ENCODE results near the gene WWTR1. TPM values are rescaled to one million over a fixed set of nuclear protein-coding genes. Genes with fewer than 3 reads are reported as not detected.
A peak's percentile ranks its signal among the peaks of the same experiment; 100 is the strongest.

Gene WWTR1
- polyA plus RNA-seq, 1 donor (not counting 4 experiments of a cell fraction or from before 2014, with no cell fraction given), result 77.3 TPM

- TF ChIP-seq CTCF (optimal IDR thresholded peaks at IDR 0.05 in 1 of 3, IDR thresholded peaks at IDR 0.05 in 1 of 3, conservative IDR thresholded peaks at IDR 0.05 in 1 of 3; ENCODE audit: extremely low read depth in 1 of 3, insufficient read depth in 2 of 3, low read length in 3 of 3) (no peak), EZH2 (IDR thresholded peaks at IDR 0.05; ENCODE audit: low read length) (no peak)
- peaks cover 0 to 2% of the 10 kb centered on the region in 2 experiments for H3K36me3 ChIP-seq (ENCODE audit: control insufficient read depth in 2 of 2, extremely low read depth in 1 of 2, insufficient read depth in 2 of 2, low read length in 2 of 2)
- no peaks in the 10 kb centered on the region for H3K27me3 ChIP-seq (ENCODE audit: control insufficient read depth, extremely low read depth, insufficient read depth, low read length)
- H3K79me2 ChIP-seq (ENCODE audit: control insufficient read depth, insufficient read depth, low read length), result no peaks in the 10 kb centered on the region
- DNase-seq (ENCODE audit: low read depth, low spot score) (peak; percentile 21), FAIRE-seq (no peak)
- no peaks in the 10 kb centered on the region for H3K9me1 ChIP-seq (ENCODE audit: control insufficient read depth, extremely low read depth, insufficient read depth, low read length)
- dilution Hi-C loops (cut with MboI; ENCODE audit: extremely low pct_ligation_motif_present, low sequenced_read_pairs), result no loop called here
- no peak overlapping the region for H3K4me3 ChIP-seq (ENCODE audit: control insufficient read depth in 2 of 3, extremely low read depth in 1 of 3, insufficient read depth in 2 of 3, low read depth in 1 of 3, low read length in 3 of 3)
- no peak overlapping the region for H3K4me2 ChIP-seq (ENCODE audit: control insufficient read depth, extremely low read depth, insufficient read depth, low read depth, low read length)
- peak overlapping the region; percentile 22 for H2AFZ ChIP-seq (ENCODE audit: control insufficient read depth, low read length)
- H3K27ac ChIP-seq (ENCODE audit: control insufficient read depth, insufficient read depth, low read length), result peak overlapping the region; percentile 27
- no peaks in the 10 kb centered on the region for H4K20me1 ChIP-seq (ENCODE audit: control insufficient read depth, extremely low read depth, insufficient read depth, low read length)
- H3K9ac ChIP-seq (ENCODE audit: control insufficient read depth, extremely low read depth, insufficient read depth, low read length), result no peak overlapping the region
- peaks cover under 1% of the 10 kb centered on the region for H3K9me3 ChIP-seq (ENCODE audit: control insufficient read depth, low read depth, low read length)
- H3K4me1 ChIP-seq (ENCODE audit: control insufficient read depth, extremely low read depth, insufficient read depth, low read length), result no peaks in the 10 kb centered on the region
Measured at GRCh38 chr3:149702691-149703441, 45.0 kb upstream of the WWTR1 start.

GRCh38 chr3:149701977-149702350, 44.1 kb upstream of the WWTR1 start:
- no peak overlapping the region for H3K4me3 ChIP-seq (ENCODE audit: control insufficient read depth in 2 of 3, extremely low read depth in 1 of 3, insufficient read depth in 2 of 3, low read depth in 1 of 3, low read length in 3 of 3)
- no peaks in the 10 kb centered on the region for H3K4me1 ChIP-seq (ENCODE audit: control insufficient read depth, extremely low read depth, insufficient read depth, low read length)
- H3K9me3 ChIP-seq (ENCODE audit: control insufficient read depth, low read depth, low read length), result peaks cover 2% of the 10 kb centered on the region
- H3K4me2 ChIP-seq (ENCODE audit: control insufficient read depth, extremely low read depth, insufficient read depth, low read depth, low read length), result no peak overlapping the region
- DNase-seq (ENCODE audit: low read depth, low spot score) (no peak), FAIRE-seq (no peak)
- no peaks in the 10 kb centered on the region for H3K9me1 ChIP-seq (ENCODE audit: control insufficient read depth, extremely low read depth, insufficient read depth, low read length)
- H4K20me1 ChIP-seq (ENCODE audit: control insufficient read depth, extremely low read depth, insufficient read depth, low read length), result no peaks in the 10 kb centered on the region
- dilution Hi-C loops (cut with MboI; ENCODE audit: extremely low pct_ligation_motif_present, low sequenced_read_pairs), result no loop called here
- no peak overlapping the region for H3K9ac ChIP-seq (ENCODE audit: control insufficient read depth, extremely low read depth, insufficient read depth, low read length)
- no peaks in the 10 kb centered on the region for H3K27me3 ChIP-seq (ENCODE audit: control insufficient read depth, extremely low read depth, insufficient read depth, low read length)
- peaks cover 0 to 2% of the 10 kb centered on the region in 2 experiments for H3K36me3 ChIP-seq (ENCODE audit: control insufficient read depth in 2 of 2, extremely low read depth in 1 of 2, insufficient read depth in 2 of 2, low read length in 2 of 2)
- no peaks in the 10 kb centered on the region for H3K79me2 ChIP-seq (ENCODE audit: control insufficient read depth, insufficient read depth, low read length)
- H3K27ac ChIP-seq (ENCODE audit: control insufficient read depth, insufficient read depth, low read length), result no peak overlapping the region
- H2AFZ ChIP-seq (ENCODE audit: control insufficient read depth, low read length), result no peak overlapping the region
- TF ChIP-seq EZH2 (IDR thresholded peaks at IDR 0.05; ENCODE audit: low read length) (no peak), CTCF (optimal IDR thresholded peaks at IDR 0.05 in 1 of 3, IDR thresholded peaks at IDR 0.05 in 1 of 3, conservative IDR thresholded peaks at IDR 0.05 in 1 of 3; ENCODE audit: extremely low read depth in 1 of 3, insufficient read depth in 2 of 3, low read length in 3 of 3) (no peak)
